Effector memory CD8-positive, alpha-beta T cell (primary cell): ENCODE data around the gene CYTL1.
"Not testable (repeated sequence)": the region's sequence is repeated elsewhere in the genome, so short reads cannot be mapped to it uniquely, and the experiment has no call there.

Experiments
- ATAC-seq: fragments of 150-1000 bp; cut with Tn5 transposase; replicated peaks from 2 replicates; pipeline ENCODE4 v1.10.0; 2021; ENCODE audit warnings: mild to moderate bottlenecking, moderate library complexity
- DNase-seq, 3 experiments: peaks; one replicate each; pipeline ENCODE4 v3.0.0; 2021
- H3K27ac Mint-ChIP-seq, 2 donors: one replicate each; pipeline ENCODE4 v1.8.0; 2022; ENCODE audit warnings: mild to moderate bottlenecking in 2 of 2, mixed read lengths in 2 of 2, moderate library complexity in 2 of 2
- H3K27me3 Mint-ChIP-seq, 2 donors: one replicate each; pipeline ENCODE4 v1.8.0; 2022; ENCODE audit warnings: mixed read lengths in 2 of 2
- H3K36me3 Mint-ChIP-seq: one replicate; pipeline ENCODE4 v1.8.0; 2022; ENCODE audit warnings: mild to moderate bottlenecking, moderate library complexity, mixed read lengths; ENCODE audit not compliant: insufficient read depth
- H3K4me1 Mint-ChIP-seq, 2 donors: one replicate each; pipeline ENCODE4 v1.8.0; 2022; ENCODE audit warnings: low read depth in 2 of 2, mixed read lengths in 2 of 2
- H3K4me3 Mint-ChIP-seq, 2 donors: one replicate each; pipeline ENCODE4 v1.8.0; 2022; ENCODE audit warnings: mild to moderate bottlenecking in 2 of 2, mixed read lengths in 2 of 2, moderate library complexity in 2 of 2
- H3K9me3 Mint-ChIP-seq, 2 donors: one replicate each; pipeline ENCODE4 v1.8.0; 2022; ENCODE audit warnings: mixed read lengths in 2 of 2
- total RNA-seq, 9 experiments: gene quantifications; one replicate each; lab custom pipeline; 2026; lab: John Stamatoyannopoulos, UW

Gene CYTL1
- 0 reads per million in 9 experiments for total RNA-seq

GRCh38 chr4:5019274-5019673 lies at the start of gene CYTL1:
TSS of gene CYTL1 (minus strand) at chr4:5019458. CDS start at chr4:5019445, 13 bp downstream.
- H3K9me3 Mint-ChIP-seq: no peaks in the 10 kb centered on the region
- DNase-seq (no peak), ATAC-seq (no peak)
- H3K27me3 Mint-ChIP-seq: peaks cover 21 to 80% of the 10 kb centered on the region in 2 donors
- no peak within 1 kb of the TSS for H3K27ac Mint-ChIP-seq
- peaks cover 0 to 1% of the 10 kb centered on the region in 2 donors for H3K4me1 Mint-ChIP-seq
- no peaks in the 10 kb centered on the region for H3K36me3 Mint-ChIP-seq
- no peak within 1 kb of the TSS for H3K4me3 Mint-ChIP-seq

GRCh38 chr4:5067908-5068307 lies 48.6 kb upstream of the CYTL1 start:
- H3K9me3 Mint-ChIP-seq: peaks cover 0 to 2% of the 10 kb centered on the region in 2 donors
- no peak overlapping the region for H3K27ac Mint-ChIP-seq
- ATAC-seq (no peak), DNase-seq (no peak)
- H3K4me1 Mint-ChIP-seq: no peaks in the 10 kb centered on the region
- H3K27me3 Mint-ChIP-seq: peaks cover 10 to 17% of the 10 kb centered on the region in 2 donors
- no peak overlapping the region for H3K4me3 Mint-ChIP-seq
- no peaks in the 10 kb centered on the region for H3K36me3 Mint-ChIP-seq

GRCh38 chr4:5066968-5067367 lies 47.7 kb upstream of the CYTL1 start:
- peaks cover 10 to 16% of the 10 kb centered on the region in 2 donors for H3K27me3 Mint-ChIP-seq
- not testable (repeated sequence) for ATAC-seq, H3K9me3 Mint-ChIP-seq, H3K27ac Mint-ChIP-seq, DNase-seq, H3K4me1 Mint-ChIP-seq, H3K4me3 Mint-ChIP-seq, H3K36me3 Mint-ChIP-seq

- H3K27me3 Mint-ChIP-seq: peaks cover 10 to 18% of the 10 kb centered on the region in 2 donors
- DNase-seq (no peak), ATAC-seq (no peak)
- no peaks in the 10 kb centered on the region for H3K4me1 Mint-ChIP-seq
- H3K9me3 Mint-ChIP-seq: peaks cover 0 to 2% of the 10 kb centered on the region in 2 donors
- no peak overlapping the region for H3K4me3 Mint-ChIP-seq
- H3K36me3 Mint-ChIP-seq: no peaks in the 10 kb centered on the region
- no peak overlapping the region for H3K27ac Mint-ChIP-seq
Measured at GRCh38 chr4:5066101-5066500, 46.8 kb upstream of the CYTL1 start.

- H3K36me3 Mint-ChIP-seq: no peaks in the 10 kb centered on the region
- ATAC-seq (no peak), DNase-seq (no peak)
- peaks cover 0 to 2% of the 10 kb centered on the region in 2 donors for H3K9me3 Mint-ChIP-seq
- no peak overlapping the region for H3K27ac Mint-ChIP-seq
- no peak overlapping the region for H3K4me3 Mint-ChIP-seq
- peaks cover 36 to 57% of the 10 kb centered on the region in 2 donors for H3K27me3 Mint-ChIP-seq
- peaks cover 7% of the 10 kb centered on the region in 2 donors for H3K4me1 Mint-ChIP-seq
Measured at GRCh38 chr4:5055411-5055810, 36.2 kb upstream of the CYTL1 start.

GRCh38 chr4:5054532-5054931 lies 35.3 kb upstream of the CYTL1 start:
- Mint-ChIP-seq H3K27ac (no peak overlapping the region), H3K9me3 (peaks cover 0 to 2% of the 10 kb centered on the region in 2 donors), H3K4me1 (peaks cover 7 to 10% of the 10 kb centered on the region in 2 donors), H3K36me3 (no peaks in the 10 kb centered on the region), H3K4me3 (no peak overlapping the region), H3K27me3 (peaks cover 41 to 66% of the 10 kb centered on the region in 2 donors)
- no peak for DNase-seq
- ATAC-seq: no peak

GRCh38 chr4:5052726-5053425 lies 33.6 kb upstream of the CYTL1 start:
- DNase-seq (no peak), ATAC-seq (no peak)
- Mint-ChIP-seq H3K36me3 (no peaks in the 10 kb centered on the region), H3K4me3 (peak overlapping the region in 1 of 2 donors; percentile 51), H3K4me1 (peaks cover 7 to 10% of the 10 kb centered on the region in 2 donors), H3K9me3 (peaks cover 0 to 2% of the 10 kb centered on the region in 2 donors), H3K27ac (no peak overlapping the region), H3K27me3 (peaks cover 51 to 80% of the 10 kb centered on the region in 2 donors)

GRCh38 chr4:5052204-5052702 lies 33.0 kb upstream of the CYTL1 start:
- Mint-ChIP-seq H3K27ac (no peak overlapping the region), H3K4me3 (peak overlapping the region; percentile 31 to 51), H3K27me3 (peaks cover 56 to 86% of the 10 kb centered on the region in 2 donors), H3K36me3 (no peaks in the 10 kb centered on the region), H3K9me3 (peaks cover 0 to 2% of the 10 kb centered on the region in 2 donors), H3K4me1 (peaks cover 7 to 10% of the 10 kb centered on the region in 2 donors)
- no peak for DNase-seq
- ATAC-seq: no peak

GRCh38 chr4:5051278-5052203 lies 32.3 kb upstream of the CYTL1 start, which contains the start of gene STK32B:
TSS of gene STK32B (plus strand) at chr4:5051480.
- H3K27me3 Mint-ChIP-seq: peaks cover 61 to 92% of the 10 kb centered on the region in 2 donors
- H3K9me3 Mint-ChIP-seq: peaks cover 0 to 1% of the 10 kb centered on the region in 2 donors
- no peaks in the 10 kb centered on the region for H3K36me3 Mint-ChIP-seq
- H3K4me1 Mint-ChIP-seq: peaks cover 7 to 10% of the 10 kb centered on the region in 2 donors
- no peak within 1 kb of the TSS for H3K27ac Mint-ChIP-seq
- ATAC-seq (peak; percentile 21), DNase-seq (no peak)
- peak within 1 kb of the TSS; percentile 69 to 79 for H3K4me3 Mint-ChIP-seq

GRCh38 chr4:5050520-5051277 lies 31.4 kb upstream of the CYTL1 start:
- no peak overlapping the region for H3K27ac Mint-ChIP-seq
- peaks cover 68 to 92% of the 10 kb centered on the region in 2 donors for H3K27me3 Mint-ChIP-seq
- no peaks in the 10 kb centered on the region for H3K36me3 Mint-ChIP-seq
- ATAC-seq (no peak), DNase-seq (no peak)
- H3K9me3 Mint-ChIP-seq: no peaks in the 10 kb centered on the region
- peaks cover 7 to 10% of the 10 kb centered on the region in 2 donors for H3K4me1 Mint-ChIP-seq
- peak overlapping the region; percentile 69 to 79 for H3K4me3 Mint-ChIP-seq

GRCh38 chr4:5048721-5049120 lies 29.5 kb upstream of the CYTL1 start:
- ATAC-seq (no peak), DNase-seq (no peak)
- no peaks in the 10 kb centered on the region for H3K36me3 Mint-ChIP-seq
- H3K4me1 Mint-ChIP-seq: peaks cover 8 to 10% of the 10 kb centered on the region in 2 donors
- no peak overlapping the region for H3K4me3 Mint-ChIP-seq
- H3K27ac Mint-ChIP-seq: no peak overlapping the region
- peaks cover 74 to 94% of the 10 kb centered on the region in 2 donors for H3K27me3 Mint-ChIP-seq
- no peaks in the 10 kb centered on the region for H3K9me3 Mint-ChIP-seq

GRCh38 chr4:5045097-5045496 lies 25.8 kb upstream of the CYTL1 start:
- H3K27me3 Mint-ChIP-seq: peaks cover 55 to 68% of the 10 kb centered on the region in 2 donors
- no peak overlapping the region for H3K4me3 Mint-ChIP-seq

GRCh38 chr4:5044341-5044740 lies 25.1 kb upstream of the CYTL1 start:
- DNase-seq (no peak), ATAC-seq (no peak)
- H3K4me1 Mint-ChIP-seq: peaks cover 0 to 1% of the 10 kb centered on the region in 2 donors
- no peaks in the 10 kb centered on the region for H3K36me3 Mint-ChIP-seq
- peaks cover 51 to 68% of the 10 kb centered on the region in 2 donors for H3K27me3 Mint-ChIP-seq
- no peaks in the 10 kb centered on the region for H3K9me3 Mint-ChIP-seq
- H3K4me3 Mint-ChIP-seq: no peak overlapping the region
- H3K27ac Mint-ChIP-seq: no peak overlapping the region

More at GRCh38 chr4:5045097-5045496, 25.8 kb upstream of the CYTL1 start:
- Mint-ChIP-seq H3K4me1 (peaks cover 0 to 1% of the 10 kb centered on the region in 2 donors), H3K9me3 (no peaks in the 10 kb centered on the region), H3K27ac (no peak overlapping the region), H3K36me3 (no peaks in the 10 kb centered on the region)
- no peak for ATAC-seq
- DNase-seq: no peak
